ENCODE measurements around the gene SLC1A4.

The SLC1A4 gene

GRCh38 chr2:65043001-65043400 is 53.8 kb downstream of the SLC1A4 start:
- TF ChIP-seq CTCF (IDR thresholded peaks at IDR 0.05; ENCODE audit: borderline replicate concordance, control extremely low read depth, extremely low read depth, insufficient read depth, missing control alignments), result no peak
- in situ Hi-C loops (cut with MboI; ENCODE audit: low sequenced_read_pairs, unreplicated experiment), result loop anchor here (25.0 kb wide), 3 partner anchors 431 to 706 kb away; partner anchors contain the start of gene AFTPH
- DNase-seq (ENCODE audit: low spot score), result no peak

GRCh38 chr2:65044097-65044735 is 55.0 kb downstream of the SLC1A4 start:
- no peak for DNase-seq (ENCODE audit: low spot score)
- no peak for TF ChIP-seq CTCF (IDR thresholded peaks at IDR 0.05; ENCODE audit: borderline replicate concordance, control extremely low read depth, extremely low read depth, insufficient read depth, missing control alignments)
- in situ Hi-C loops (cut with MboI; ENCODE audit: low sequenced_read_pairs, unreplicated experiment), result loop anchor here (25.0 kb wide), 3 partner anchors 432 to 707 kb away; partner anchors contain the start of gene AFTPH

GRCh38 chr2:65045651-65046050 is 56.5 kb downstream of the SLC1A4 start:
- no peak for TF ChIP-seq CTCF (IDR thresholded peaks at IDR 0.05; ENCODE audit: borderline replicate concordance, control extremely low read depth, extremely low read depth, insufficient read depth, missing control alignments)
- in situ Hi-C loops (cut with MboI; ENCODE audit: low sequenced_read_pairs, unreplicated experiment), result loop anchor here (25.0 kb wide), 3 partner anchors 433 to 708 kb away; partner anchors contain the start of gene AFTPH
- no peak for DNase-seq (ENCODE audit: low spot score)

GRCh38 chr2:65046633-65047407 is 57.6 kb downstream of the SLC1A4 start:
- no peak for TF ChIP-seq CTCF (IDR thresholded peaks at IDR 0.05; ENCODE audit: borderline replicate concordance, control extremely low read depth, extremely low read depth, insufficient read depth, missing control alignments)
- DNase-seq (ENCODE audit: low spot score), result no peak
- in situ Hi-C loops (cut with MboI; ENCODE audit: low sequenced_read_pairs, unreplicated experiment), result loop anchor here (25.0 kb wide), 3 partner anchors 435 to 710 kb away; partner anchors contain the start of gene AFTPH

GRCh38 chr2:65049010-65049639 is 59.9 kb downstream of the SLC1A4 start:
- DNase-seq (ENCODE audit: low spot score), result no peak
- in situ Hi-C loops (cut with MboI; ENCODE audit: low sequenced_read_pairs, unreplicated experiment), result loop anchor here (25.0 kb wide), 3 partner anchors 437 to 712 kb away; partner anchors contain the start of gene AFTPH

More at GRCh38 chr2:65049010-65049639, 59.9 kb downstream of the SLC1A4 start:
- TF ChIP-seq CTCF (IDR thresholded peaks at IDR 0.05; ENCODE audit: borderline replicate concordance, control extremely low read depth, extremely low read depth, insufficient read depth, missing control alignments), result no peak

All from GM13976 (cell line).